Retinal pigment epithelial cell (primary cell): ENCODE data around the gene FMR1NB.

ENCODE experiments used
- DNase-seq: peaks from one replicate; pipeline ENCODE4 v3.0.0-alpha.2; 2010; ENCODE audit warnings: low read depth
- H3K4me3 ChIP-seq: 2 replicates; pipeline ENCODE4 v1.5.1; 2011; ENCODE audit warnings: mild to moderate bottlenecking, low read length, control low read depth, moderate library complexity
- CTCF ChIP-seq: conservative IDR thresholded peaks from 2 replicates; pipeline ENCODE4 v1.5.1; 2011; ENCODE audit warnings: low read depth, low read length, control low read depth, inconsistent platforms

FMR1NB gene

GRCh38 chrX:148069759-148070503 is 88.8 kb downstream of the FMR1NB start:
- H3K4me3 ChIP-seq: no peak overlapping the region
- no peak for TF ChIP-seq CTCF
- no peak for DNase-seq

- DNase-seq: no peak
- H3K4me3 ChIP-seq: no peak overlapping the region
- TF ChIP-seq CTCF: no peak
Observed at GRCh38 chrX:148070504-148070877, 89.4 kb downstream of the FMR1NB start.
